ENCODE measurements around the gene FRMD8. TPM values are rescaled to one million over a fixed set of nuclear protein-coding genes. Genes with fewer than 3 reads are reported as not detected.

FRMD8 gene
- polyA plus RNA-seq, 1 donor, result 8.9 TPM

GRCh38 chr11:65392899-65393298 lies 6.5 kb downstream of the FRMD8 start:
- DNase-seq (ENCODE audit: low read depth), result no peak

- DNase-seq (ENCODE audit: low read depth), result no peak
Observed at GRCh38 chr11:65393513-65394079, 7.2 kb downstream of the FRMD8 start.

- DNase-seq (ENCODE audit: low read depth), result no peak
Observed at GRCh38 chr11:65394125-65394536, 7.7 kb downstream of the FRMD8 start.

GRCh38 chr11:65395961-65396530 lies 9.6 kb downstream of the FRMD8 start:
- DNase-seq (ENCODE audit: low read depth), result no peak

- no peak for DNase-seq (ENCODE audit: low read depth)
Observed at GRCh38 chr11:65396769-65397745, 10.6 kb downstream of the FRMD8 start.

GRCh38 chr11:65398362-65398910 lies 12.0 kb downstream of the FRMD8 start:
- DNase-seq (ENCODE audit: low read depth), result no peak

- DNase-seq (ENCODE audit: low read depth), result no peak
Observed at GRCh38 chr11:65399249-65399648, 12.8 kb downstream of the FRMD8 start.

GRCh38 chr11:65399845-65400244 lies 13.4 kb downstream of the FRMD8 start:
- DNase-seq (ENCODE audit: low read depth), result no peak

- DNase-seq (ENCODE audit: low read depth), result no peak
Observed at GRCh38 chr11:65400307-65401072, 14.1 kb downstream of the FRMD8 start.

- no peak for DNase-seq (ENCODE audit: low read depth)
Observed at GRCh38 chr11:65401073-65401802, 14.8 kb downstream of the FRMD8 start.

GRCh38 chr11:65401803-65402248 lies 15.4 kb downstream of the FRMD8 start:
- DNase-seq (ENCODE audit: low read depth), result no peak

GRCh38 chr11:65402790-65403189 lies 16.4 kb downstream of the FRMD8 start:
- DNase-seq (ENCODE audit: low read depth), result no peak

- DNase-seq (ENCODE audit: low read depth), result no peak
Observed at GRCh38 chr11:65403607-65404121, 17.2 kb downstream of the FRMD8 start.

- DNase-seq (ENCODE audit: low read depth), result no peak
Observed at GRCh38 chr11:65404210-65404609, 17.8 kb downstream of the FRMD8 start.

- no peak for DNase-seq (ENCODE audit: low read depth)
Observed at GRCh38 chr11:65404638-65405339, 18.4 kb downstream of the FRMD8 start.

GRCh38 chr11:65410936-65411680 lies 24.7 kb downstream of the FRMD8 start:
- DNase-seq (ENCODE audit: low read depth), result no peak

- DNase-seq (ENCODE audit: low read depth), result no peak
Observed at GRCh38 chr11:65411681-65412070, 25.2 kb downstream of the FRMD8 start.

GRCh38 chr11:65412271-65413076 lies 26.0 kb downstream of the FRMD8 start:
- no peak for DNase-seq (ENCODE audit: low read depth)
